ENCODE measurements around the gene HUS1B. TPM values are rescaled to one million over a fixed set of nuclear protein-coding genes. Genes with fewer than 3 reads are reported as not detected.

The HUS1B gene
- total and polyA plus RNA-seq, 2 experiments from 2014 or later = 1.3 to 3.9 TPM

DNA sequence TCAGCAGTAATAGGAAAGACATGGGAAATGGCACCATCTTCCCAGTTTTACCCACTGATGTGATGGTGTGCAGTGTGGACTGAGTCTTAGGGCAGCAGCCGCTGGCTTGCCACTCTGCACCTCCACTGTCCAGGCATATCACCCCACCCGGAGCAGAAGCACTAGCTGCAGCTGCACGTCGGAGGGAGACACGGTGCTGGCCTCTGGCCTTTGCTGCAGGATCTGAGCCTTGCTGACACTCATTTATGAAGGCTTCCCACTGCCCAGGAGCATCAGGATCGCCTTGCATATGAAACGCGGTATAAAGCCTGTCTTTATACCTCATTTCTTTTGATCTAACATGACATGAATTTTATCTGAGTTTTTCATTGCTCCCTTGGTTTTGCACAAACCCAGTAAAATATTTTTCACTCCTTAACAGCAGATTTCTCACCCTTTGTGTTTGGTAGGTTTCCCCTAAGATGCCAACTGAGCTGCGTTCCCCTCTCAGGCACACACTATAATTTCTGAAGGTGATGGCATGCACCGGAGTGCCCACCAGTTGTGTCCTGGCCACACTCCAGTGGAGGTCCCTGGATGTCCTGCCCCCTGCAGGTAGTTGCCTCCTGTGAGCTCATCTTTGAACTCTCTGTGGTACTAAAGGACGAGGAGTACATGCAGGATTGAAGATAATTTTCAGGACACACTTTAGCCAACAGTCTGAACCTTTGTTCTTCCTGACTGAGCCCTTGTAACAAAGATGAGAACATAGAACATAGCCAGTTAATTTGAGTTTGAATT, 45.0 kb upstream of the HUS1B start:
- DNase-seq (ENCODE audit: low spot score) (peak; percentile 54), ATAC-seq (peak; percentile 69)
- Histone ChIP-seq H3K4me2 (peak overlapping the region; percentile 72), H4K20me1 (replicated peaks; ENCODE audit: insufficient read depth) (no peaks in the 10 kb centered on the region), H3K4me1 (ENCODE audit: insufficient read depth) (peaks cover 73% of the 10 kb centered on the region), H3K36me3 (ENCODE audit: insufficient read depth) (no peaks in the 10 kb centered on the region), H3K27ac (ENCODE audit: low read depth) (peak overlapping the region; percentile 65), H3K79me2 (replicated peaks; ENCODE audit: insufficient read depth) (peaks cover 5% of the 10 kb centered on the region; the same call in 1 of the 2 replicates), H3K27me3 (ENCODE audit: insufficient read depth) (no peaks in the 10 kb centered on the region), H3F3A (replicated peaks; ENCODE audit: low read depth) (peaks cover 15% of the 10 kb centered on the region), H3K4me3 (peak overlapping the region; percentile 40), H3K9me2 (ENCODE audit: insufficient read depth) (no peaks in the 10 kb centered on the region), H2AFZ (no peak overlapping the region)
- Mint-ChIP-seq H3K27me3 (ENCODE audit: insufficient read depth, low read depth, poor library complexity) (peaks cover 12% of the 10 kb centered on the region), H3K9me3 (no peaks in the 10 kb centered on the region), H3K27ac (peak overlapping the region; percentile 45; the same call in 1 of the 2 replicates), H3K4me3 (no peak overlapping the region), H3K36me3 (ENCODE audit: low read depth) (no peaks in the 10 kb centered on the region; the same call in 2 of the 3 replicates), H3K4me1 (peaks cover 56% of the 10 kb centered on the region)
- no peak for TF ChIP-seq ZNF331 (CRISPR knock-in tag; IDR thresholded peaks at IDR 0.05; ENCODE audit: low read depth)
- no peak for TF ChIP-seq STAT1 (IDR thresholded peaks at IDR 0.05; ENCODE audit: unreplicated experiment)
- TF ChIP-seq, protein P1, sequence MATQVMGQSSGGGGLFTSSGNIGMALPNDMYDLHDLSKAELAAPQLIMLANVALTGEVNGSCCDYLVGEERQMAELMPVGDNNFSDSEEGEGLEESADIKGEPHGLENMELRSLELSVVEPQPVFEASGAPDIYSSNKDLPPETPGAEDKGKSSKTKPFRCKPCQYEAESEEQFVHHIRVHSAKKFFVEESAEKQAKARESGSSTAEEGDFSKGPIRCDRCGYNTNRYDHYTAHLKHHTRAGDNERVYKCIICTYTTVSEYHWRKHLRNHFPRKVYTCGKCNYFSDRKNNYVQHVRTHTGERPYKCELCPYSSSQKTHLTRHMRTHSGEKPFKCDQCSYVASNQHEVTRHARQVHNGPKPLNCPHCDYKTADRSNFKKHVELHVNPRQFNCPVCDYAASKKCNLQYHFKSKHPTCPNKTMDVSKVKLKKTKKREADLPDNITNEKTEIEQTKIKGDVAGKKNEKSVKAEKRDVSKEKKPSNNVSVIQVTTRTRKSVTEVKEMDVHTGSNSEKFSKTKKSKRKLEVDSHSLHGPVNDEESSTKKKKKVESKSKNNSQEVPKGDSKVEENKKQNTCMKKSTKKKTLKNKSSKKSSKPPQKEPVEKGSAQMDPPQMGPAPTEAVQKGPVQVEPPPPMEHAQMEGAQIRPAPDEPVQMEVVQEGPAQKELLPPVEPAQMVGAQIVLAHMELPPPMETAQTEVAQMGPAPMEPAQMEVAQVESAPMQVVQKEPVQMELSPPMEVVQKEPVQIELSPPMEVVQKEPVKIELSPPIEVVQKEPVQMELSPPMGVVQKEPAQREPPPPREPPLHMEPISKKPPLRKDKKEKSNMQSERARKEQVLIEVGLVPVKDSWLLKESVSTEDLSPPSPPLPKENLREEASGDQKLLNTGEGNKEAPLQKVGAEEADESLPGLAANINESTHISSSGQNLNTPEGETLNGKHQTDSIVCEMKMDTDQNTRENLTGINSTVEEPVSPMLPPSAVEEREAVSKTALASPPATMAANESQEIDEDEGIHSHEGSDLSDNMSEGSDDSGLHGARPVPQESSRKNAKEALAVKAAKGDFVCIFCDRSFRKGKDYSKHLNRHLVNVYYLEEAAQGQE (IDR thresholded peaks at IDR 0.05; ENCODE audit: unreplicated experiment) = no peak
- TF ChIP-seq, protein P2, sequence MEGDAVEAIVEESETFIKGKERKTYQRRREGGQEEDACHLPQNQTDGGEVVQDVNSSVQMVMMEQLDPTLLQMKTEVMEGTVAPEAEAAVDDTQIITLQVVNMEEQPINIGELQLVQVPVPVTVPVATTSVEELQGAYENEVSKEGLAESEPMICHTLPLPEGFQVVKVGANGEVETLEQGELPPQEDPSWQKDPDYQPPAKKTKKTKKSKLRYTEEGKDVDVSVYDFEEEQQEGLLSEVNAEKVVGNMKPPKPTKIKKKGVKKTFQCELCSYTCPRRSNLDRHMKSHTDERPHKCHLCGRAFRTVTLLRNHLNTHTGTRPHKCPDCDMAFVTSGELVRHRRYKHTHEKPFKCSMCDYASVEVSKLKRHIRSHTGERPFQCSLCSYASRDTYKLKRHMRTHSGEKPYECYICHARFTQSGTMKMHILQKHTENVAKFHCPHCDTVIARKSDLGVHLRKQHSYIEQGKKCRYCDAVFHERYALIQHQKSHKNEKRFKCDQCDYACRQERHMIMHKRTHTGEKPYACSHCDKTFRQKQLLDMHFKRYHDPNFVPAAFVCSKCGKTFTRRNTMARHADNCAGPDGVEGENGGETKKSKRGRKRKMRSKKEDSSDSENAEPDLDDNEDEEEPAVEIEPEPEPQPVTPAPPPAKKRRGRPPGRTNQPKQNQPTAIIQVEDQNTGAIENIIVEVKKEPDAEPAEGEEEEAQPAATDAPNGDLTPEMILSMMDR (conservative IDR thresholded peaks at IDR 0.05; ENCODE audit: low read depth in 2 of 2) = peak; percentile 64

DNA sequence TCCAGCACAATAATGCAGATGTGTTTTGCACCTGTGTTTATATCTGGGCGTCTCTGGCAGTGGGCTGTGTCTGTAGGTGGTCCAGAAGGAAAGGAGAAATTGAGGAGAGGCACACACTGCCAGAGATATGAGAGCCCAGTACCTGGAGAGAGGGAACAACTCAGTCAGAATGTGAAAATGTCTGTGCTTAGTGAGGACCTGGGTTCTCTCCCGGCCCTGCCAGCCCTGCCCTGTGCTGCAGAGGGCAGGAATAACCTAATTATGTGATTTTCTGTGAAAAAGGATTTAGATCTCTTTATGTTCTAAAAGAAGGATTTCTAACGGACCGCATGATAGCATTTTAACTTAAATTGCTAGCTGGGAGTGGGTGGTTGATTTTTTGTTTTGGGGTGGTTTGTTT, 44.3 kb upstream of the HUS1B start:
- Histone ChIP-seq H3K36me3 (ENCODE audit: insufficient read depth) (no peaks in the 10 kb centered on the region), H3K27me3 (ENCODE audit: insufficient read depth) (no peaks in the 10 kb centered on the region), H3K27ac (ENCODE audit: low read depth) (peak overlapping the region; percentile 65), H3F3A (replicated peaks; ENCODE audit: low read depth) (peaks cover 15% of the 10 kb centered on the region), H3K4me1 (ENCODE audit: insufficient read depth) (peaks cover 68% of the 10 kb centered on the region), H3K79me2 (replicated peaks; ENCODE audit: insufficient read depth) (peaks cover 10% of the 10 kb centered on the region), H3K9me2 (ENCODE audit: insufficient read depth) (no peaks in the 10 kb centered on the region), H4K20me1 (replicated peaks; ENCODE audit: insufficient read depth) (no peaks in the 10 kb centered on the region), H2AFZ (no peak overlapping the region), H3K4me3 (peak overlapping the region; percentile 40), H3K4me2 (peak overlapping the region; percentile 72)
- Mint-ChIP-seq H3K4me1 (peaks cover 50% of the 10 kb centered on the region), H3K27me3 (ENCODE audit: insufficient read depth, low read depth, poor library complexity) (peaks cover 13% of the 10 kb centered on the region), H3K36me3 (ENCODE audit: low read depth) (no peaks in the 10 kb centered on the region; the same call in 2 of the 3 replicates), H3K4me3 (no peak overlapping the region; the same call in 2 of the 3 replicates), H3K9me3 (no peaks in the 10 kb centered on the region), H3K27ac (peak overlapping the region; percentile 16)
- ATAC-seq (peak; percentile 76), DNase-seq (ENCODE audit: low spot score) (no peak)
- TF ChIP-seq CREB1 (CRISPR knock-in tag; IDR thresholded peaks at IDR 0.05; ENCODE audit: low read depth) (no peak), NANOG (IDR thresholded peaks at IDR 0.05; ENCODE audit: borderline replicate concordance) (no peak), STAT1 (IDR thresholded peaks at IDR 0.05; ENCODE audit: unreplicated experiment) (no peak), ZNF331 (CRISPR knock-in tag; IDR thresholded peaks at IDR 0.05; ENCODE audit: low read depth) (no peak), EZH2 (IDR thresholded peaks at IDR 0.05; ENCODE audit: low read depth, unreplicated experiment) (no peak)
- TF ChIP-seq, protein P3, sequence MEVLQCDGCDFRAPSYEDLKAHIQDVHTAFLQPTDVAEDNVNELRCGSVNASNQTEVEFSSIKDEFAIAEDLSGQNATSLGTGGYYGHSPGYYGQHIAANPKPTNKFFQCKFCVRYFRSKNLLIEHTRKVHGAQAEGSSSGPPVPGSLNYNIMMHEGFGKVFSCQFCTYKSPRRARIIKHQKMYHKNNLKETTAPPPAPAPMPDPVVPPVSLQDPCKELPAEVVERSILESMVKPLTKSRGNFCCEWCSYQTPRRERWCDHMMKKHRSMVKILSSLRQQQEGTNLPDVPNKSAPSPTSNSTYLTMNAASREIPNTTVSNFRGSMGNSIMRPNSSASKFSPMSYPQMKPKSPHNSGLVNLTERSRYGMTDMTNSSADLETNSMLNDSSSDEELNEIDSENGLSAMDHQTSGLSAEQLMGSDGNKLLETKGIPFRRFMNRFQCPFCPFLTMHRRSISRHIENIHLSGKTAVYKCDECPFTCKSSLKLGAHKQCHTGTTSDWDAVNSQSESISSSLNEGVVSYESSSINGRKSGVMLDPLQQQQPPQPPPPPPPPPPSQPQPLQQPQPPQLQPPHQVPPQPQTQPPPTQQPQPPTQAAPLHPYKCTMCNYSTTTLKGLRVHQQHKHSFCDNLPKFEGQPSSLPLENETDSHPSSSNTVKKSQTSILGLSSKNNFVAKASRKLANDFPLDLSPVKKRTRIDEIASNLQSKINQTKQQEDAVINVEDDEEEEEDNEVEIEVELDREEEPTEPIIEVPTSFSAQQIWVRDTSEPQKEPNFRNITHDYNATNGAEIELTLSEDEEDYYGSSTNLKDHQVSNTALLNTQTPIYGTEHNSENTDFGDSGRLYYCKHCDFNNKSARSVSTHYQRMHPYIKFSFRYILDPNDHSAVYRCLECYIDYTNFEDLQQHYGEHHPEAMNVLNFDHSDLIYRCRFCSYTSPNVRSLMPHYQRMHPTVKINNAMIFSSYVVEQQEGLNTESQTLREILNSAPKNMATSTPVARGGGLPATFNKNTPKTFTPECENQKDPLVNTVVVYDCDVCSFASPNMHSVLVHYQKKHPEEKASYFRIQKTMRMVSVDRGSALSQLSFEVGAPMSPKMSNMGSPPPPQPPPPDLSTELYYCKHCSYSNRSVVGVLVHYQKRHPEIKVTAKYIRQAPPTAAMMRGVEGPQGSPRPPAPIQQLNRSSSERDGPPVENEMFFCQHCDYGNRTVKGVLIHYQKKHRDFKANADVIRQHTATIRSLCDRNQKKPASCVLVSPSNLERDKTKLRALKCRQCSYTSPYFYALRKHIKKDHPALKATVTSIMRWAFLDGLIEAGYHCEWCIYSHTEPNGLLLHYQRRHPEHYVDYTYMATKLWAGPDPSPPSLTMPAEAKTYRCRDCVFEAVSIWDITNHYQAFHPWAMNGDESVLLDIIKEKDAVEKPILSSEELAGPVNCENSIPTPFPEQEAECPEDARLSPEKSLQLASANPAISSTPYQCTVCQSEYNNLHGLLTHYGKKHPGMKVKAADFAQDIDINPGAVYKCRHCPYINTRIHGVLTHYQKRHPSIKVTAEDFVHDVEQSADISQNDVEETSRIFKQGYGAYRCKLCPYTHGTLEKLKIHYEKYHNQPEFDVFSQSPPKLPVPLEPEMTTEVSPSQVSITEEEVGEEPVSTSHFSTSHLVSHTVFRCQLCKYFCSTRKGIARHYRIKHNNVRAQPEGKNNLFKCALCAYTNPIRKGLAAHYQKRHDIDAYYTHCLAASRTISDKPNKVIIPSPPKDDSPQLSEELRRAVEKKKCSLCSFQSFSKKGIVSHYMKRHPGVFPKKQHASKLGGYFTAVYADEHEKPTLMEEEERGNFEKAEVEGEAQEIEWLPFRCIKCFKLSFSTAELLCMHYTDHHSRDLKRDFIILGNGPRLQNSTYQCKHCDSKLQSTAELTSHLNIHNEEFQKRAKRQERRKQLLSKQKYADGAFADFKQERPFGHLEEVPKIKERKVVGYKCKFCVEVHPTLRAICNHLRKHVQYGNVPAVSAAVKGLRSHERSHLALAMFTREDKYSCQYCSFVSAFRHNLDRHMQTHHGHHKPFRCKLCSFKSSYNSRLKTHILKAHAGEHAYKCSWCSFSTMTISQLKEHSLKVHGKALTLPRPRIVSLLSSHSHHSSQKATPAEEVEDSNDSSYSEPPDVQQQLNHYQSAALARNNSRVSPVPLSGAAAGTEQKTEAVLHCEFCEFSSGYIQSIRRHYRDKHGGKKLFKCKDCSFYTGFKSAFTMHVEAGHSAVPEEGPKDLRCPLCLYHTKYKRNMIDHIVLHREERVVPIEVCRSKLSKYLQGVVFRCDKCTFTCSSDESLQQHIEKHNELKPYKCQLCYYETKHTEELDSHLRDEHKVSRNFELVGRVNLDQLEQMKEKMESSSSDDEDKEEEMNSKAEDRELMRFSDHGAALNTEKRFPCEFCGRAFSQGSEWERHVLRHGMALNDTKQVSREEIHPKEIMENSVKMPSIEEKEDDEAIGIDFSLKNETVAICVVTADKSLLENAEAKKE (CRISPR knock-in tag; IDR thresholded peaks at IDR 0.05) = no peak
